Ramos (cell line): ENCODE results near the gene MOK.

Experiments used
- in situ Hi-C: fragments of 300-500 bp; cut with MboI; formaldehyde crosslinking; loops from one replicate; pipeline ENCODE4 v1.14.3; 2022; ENCODE audit warnings: low sequenced_read_pairs; ENCODE audit not compliant: unreplicated experiment

MOK gene

DNA sequence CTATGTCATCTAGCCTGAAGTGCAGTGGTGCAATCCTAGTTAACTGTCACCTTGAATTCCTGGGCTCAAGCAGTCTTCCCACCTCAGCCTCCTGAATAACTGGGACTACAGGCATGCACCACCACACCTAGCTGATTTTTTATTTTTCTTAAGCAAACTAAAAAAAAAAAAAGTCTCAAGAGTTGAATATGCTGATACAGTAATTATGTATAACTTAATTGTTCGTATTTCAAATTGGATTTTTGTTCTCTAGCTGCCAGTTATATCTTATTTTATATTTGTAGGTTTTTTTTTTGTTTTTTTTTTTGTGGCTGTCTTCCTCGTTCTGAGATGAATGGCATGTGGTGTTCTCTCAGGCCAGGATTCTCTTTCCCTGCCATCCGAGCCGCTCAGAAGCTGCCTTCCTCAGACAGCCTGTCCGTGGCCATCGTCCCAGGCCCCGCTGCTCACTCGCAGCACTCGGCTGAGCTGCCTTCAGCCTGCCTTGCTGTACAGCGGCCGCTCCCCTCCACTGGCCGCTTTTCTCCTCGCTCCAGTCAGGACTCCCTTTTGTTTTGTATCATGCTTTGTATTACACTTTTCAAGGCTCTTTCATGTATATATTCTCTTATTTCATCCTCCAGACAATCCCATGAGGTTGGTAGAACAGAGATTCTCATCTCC is 112.0 kb downstream of the MOK start:
- in situ Hi-C loops: no loop called here

DNA sequence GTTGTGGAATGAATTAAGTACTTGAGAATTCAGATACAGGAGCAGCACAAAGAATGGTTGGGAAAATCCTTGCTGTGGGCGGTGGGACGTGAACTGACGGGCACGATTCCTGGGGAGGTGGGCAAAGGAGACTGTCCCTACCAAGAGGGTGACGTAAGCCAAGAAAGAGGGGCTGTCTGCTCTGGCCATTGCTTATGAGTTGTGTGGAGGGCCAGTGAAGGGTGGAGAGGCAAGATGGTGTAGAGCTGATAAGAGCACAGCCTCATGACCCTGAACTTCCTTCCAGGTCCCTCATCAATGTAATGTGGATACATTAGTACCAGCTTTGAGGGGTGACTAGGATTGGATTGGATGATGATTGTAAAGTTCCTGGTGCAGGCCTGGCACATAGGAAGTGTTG is 115.1 kb downstream of the MOK start:
- in situ Hi-C loops: no loop called here

- in situ Hi-C loops: no loop called here
Observed at GRCh38 chr14:102188187-102188586, 116.8 kb downstream of the MOK start.

DNA sequence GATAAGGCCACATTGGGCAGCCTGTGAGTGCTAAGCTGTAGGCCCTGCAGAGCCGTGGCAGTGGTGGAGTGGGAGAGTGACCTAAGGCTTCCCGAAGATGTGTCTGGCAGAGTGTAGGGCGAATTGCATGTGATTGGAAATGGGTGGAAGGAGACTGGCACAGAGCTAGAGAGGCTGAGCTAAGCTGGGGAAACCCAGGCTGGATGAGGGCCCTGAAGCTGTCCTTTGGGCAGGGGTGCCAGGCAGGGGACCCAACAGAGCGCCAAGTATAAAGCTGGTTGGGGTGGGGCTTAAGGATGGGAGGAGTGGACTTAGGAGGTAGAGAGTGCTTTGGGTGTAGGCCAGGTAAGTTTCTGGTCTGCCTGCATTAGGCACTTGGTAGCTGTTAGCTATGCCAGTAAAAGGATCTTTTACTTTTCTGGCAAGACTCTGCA is 117.4 kb downstream of the MOK start:
- in situ Hi-C loops: no loop called here

GRCh38 chr14:102187044-102187443 is 117.9 kb downstream of the MOK start:
- in situ Hi-C loops: no loop called here

- in situ Hi-C loops: no loop called here
Observed at GRCh38 chr14:102185360-102185759, 119.6 kb downstream of the MOK start.

DNA sequence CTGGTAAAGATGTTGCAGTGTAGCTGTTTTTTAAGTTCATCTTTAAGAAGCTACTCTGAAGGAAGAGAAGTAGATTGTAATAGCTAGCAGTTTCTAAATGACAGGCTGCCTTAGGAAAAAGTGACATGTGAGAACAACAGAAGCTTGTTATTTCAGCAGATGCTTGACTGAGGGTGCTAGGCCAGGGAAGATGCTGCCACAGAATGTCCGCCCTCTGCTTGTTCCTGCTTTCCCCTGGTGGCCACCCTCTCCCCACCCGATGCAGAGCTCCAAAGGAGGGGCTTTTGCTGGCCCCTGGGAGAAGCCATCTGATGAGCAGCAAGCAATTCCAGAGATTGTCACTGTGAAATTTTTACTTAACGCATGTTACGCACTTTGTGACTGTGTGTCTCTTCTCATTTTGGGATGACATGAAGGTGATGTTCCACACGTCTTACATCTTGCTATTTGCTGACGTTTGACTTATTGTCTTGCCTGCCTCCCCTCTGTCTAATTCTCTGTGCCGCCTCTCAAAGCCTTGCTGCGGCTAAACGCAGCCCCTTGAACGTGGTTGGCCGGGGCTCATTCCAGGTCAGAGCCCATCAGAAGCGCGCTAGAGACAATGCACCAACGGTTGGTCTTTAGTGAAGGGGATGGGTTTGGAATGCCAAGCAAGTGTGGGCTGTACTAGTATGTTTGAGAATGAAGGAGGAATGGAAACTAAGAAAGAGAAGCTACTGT is 120.5 kb downstream of the MOK start:
- in situ Hi-C loops: no loop called here

DNA sequence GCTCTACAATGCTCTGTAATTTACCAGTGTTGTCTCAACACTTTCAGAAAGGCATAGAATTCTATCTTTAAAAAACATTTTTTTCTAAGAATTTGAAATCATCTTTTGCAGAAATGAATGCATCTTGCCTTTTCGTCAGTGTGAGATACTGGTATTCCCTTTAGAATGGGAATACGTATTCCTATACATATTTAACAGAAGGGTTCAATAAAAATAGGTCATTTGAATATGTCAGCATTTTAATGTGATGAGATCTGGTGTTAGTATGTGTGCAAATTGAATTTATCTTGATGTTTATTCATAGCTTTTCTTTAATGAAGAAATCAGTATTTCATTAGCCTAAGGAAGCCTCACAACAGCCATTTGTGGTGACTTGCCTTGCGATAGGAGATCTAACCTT is 121.1 kb downstream of the MOK start:
- in situ Hi-C loops: no loop called here

- in situ Hi-C loops: no loop called here
Observed at GRCh38 chr14:102182936-102183619, 121.9 kb downstream of the MOK start.

DNA sequence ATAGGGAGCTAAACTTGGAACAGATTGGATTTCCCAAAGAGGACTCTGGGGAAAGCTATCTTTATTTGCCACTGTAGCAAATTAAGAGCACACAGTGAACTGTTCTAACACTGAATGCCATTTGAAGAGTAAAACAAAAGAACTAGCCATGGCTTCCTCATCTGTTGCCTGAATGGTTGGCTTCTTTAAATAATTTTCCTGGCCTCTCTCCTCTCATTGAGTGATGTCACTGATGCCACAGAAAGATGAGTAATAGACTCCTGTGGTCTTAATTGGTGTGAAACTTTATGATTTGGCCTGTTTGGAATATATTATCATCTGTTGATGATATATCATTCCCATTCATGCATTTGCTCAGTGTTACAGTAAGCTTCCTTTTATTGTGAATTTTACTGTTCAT is 122.8 kb downstream of the MOK start:
- in situ Hi-C loops: no loop called here

GRCh38 chr14:102181187-102181586 is 123.8 kb downstream of the MOK start:
- in situ Hi-C loops: no loop called here

GRCh38 chr14:102180248-102180998 is 124.5 kb downstream of the MOK start:
- in situ Hi-C loops: no loop called here
